ENCODE measurements around the gene IGFL1.
"Not testable (repeated sequence)": the region's sequence is repeated elsewhere in the genome, so short reads cannot be mapped to it uniquely, and the experiment has no call there.

IGFL1 gene

DNA sequence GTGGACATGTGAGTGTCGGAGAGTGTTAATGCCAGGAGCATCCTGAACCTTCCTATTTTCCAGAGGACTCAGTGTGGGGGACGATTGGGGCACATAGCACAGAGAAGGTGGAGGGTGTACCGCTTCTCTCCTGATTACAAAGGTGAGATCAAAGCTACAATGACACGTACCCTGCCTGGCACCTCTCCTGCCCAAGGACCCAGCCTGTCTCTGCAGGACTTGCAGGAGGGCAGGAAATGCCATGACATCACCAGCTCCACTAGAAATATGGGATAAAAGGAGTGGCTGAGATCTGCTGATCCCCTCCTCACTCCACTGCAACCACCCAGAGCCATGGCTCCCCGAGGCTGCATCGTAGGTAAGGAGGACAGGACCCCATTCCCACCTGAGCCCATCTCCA lies at the start of gene IGFL1:
Gene IGFL1, plus strand, starts transcription at position 301 of the 400 bp plus-strand sequence. Its CDS starts 33 bp downstream, at position 334.
- Histone ChIP-seq H3K4me3 (ENCODE audit: low read length) (no peak within 1 kb of the TSS), H3K36me3 (ENCODE audit: insufficient read depth, low read length) (no peaks in the 10 kb centered on the region), H3K4me1 (ENCODE audit: insufficient read depth, low read length) (no peaks in the 10 kb centered on the region), H3K9me3 (ENCODE audit: low read length) (no peaks in the 10 kb centered on the region), H3K27me3 (ENCODE audit: insufficient read depth, low read length) (peaks cover 60% of the 10 kb centered on the region), H2AFZ (ENCODE audit: low read depth, low read length) (no peak within 1 kb of the TSS)

DNA sequence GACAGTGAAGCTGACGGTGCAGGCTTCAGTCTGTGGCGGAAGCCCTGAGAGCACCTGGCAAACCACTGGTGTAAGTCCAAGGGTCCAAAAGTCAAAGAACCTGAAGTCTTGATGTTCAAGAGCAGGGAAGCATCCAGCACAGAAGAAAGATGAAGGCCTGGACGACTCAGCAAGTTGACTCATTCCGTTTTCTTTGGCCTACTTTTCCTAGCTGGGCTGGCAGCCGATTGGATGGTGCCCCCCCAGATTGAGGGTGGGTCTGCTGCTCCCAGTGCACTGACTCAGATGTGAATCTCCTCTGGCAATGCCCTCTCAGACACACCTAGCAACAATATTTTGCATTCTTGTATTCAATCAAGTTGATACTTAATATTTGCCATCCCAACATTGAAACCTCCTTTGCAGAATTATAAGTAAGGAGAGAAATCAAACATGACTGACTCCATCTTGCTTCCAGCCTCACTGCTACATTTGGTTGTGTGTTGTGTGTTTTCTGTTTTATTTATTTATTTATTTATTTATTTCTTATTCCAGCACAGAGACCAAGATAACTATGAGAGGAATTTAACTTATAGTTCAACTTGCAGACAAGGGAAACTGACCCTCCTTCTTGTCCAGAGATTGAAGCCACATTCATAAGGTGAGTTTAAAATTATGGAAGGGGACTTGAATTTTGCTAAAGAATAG lies 48.7 kb upstream of the IGFL1 start:
- Histone ChIP-seq H2AFZ (ENCODE audit: low read depth, low read length) (no peak overlapping the region), H3K9me3 (ENCODE audit: low read length) (peaks cover 1% of the 10 kb centered on the region), H3K4me3 (ENCODE audit: low read length) (no peak overlapping the region)

DNA sequence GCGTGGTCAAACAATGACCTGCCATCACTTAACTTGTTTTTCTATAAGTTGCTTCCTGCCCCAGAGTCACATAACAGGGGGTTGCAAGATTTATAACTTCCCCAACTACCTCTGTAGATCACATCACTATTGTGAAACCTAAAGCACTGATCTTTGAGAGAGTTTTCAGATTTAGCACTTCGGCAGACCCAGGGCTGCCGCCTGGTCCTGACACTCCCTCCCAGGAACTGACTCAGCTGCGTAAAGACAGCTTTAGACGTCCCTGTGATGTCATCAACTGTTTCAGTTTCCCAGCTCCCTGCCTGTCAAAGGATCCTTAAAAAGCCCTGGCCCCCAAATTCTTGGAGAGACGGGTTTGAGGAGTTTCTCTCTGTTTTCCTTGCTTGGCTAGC lies 48.2 kb upstream of the IGFL1 start:
- H3K4me1 ChIP-seq (ENCODE audit: insufficient read depth, low read length) = no peaks in the 10 kb centered on the region
- H2AFZ ChIP-seq (ENCODE audit: low read depth, low read length) = no peak overlapping the region
- H3K27me3 ChIP-seq (ENCODE audit: insufficient read depth, low read length) = no peaks in the 10 kb centered on the region
- H3K4me3 ChIP-seq (ENCODE audit: low read length) = no peak overlapping the region
- peaks cover 1% of the 10 kb centered on the region for H3K9me3 ChIP-seq (ENCODE audit: low read length)
- H3K36me3 ChIP-seq (ENCODE audit: insufficient read depth, low read length) = no peaks in the 10 kb centered on the region

More for the DNA sequence above, 48.7 kb upstream of the IGFL1 start:
- Histone ChIP-seq H3K27me3 (ENCODE audit: insufficient read depth, low read length) (no peaks in the 10 kb centered on the region), H3K36me3 (ENCODE audit: insufficient read depth, low read length) (no peaks in the 10 kb centered on the region), H3K4me1 (ENCODE audit: insufficient read depth, low read length) (no peaks in the 10 kb centered on the region)

DNA sequence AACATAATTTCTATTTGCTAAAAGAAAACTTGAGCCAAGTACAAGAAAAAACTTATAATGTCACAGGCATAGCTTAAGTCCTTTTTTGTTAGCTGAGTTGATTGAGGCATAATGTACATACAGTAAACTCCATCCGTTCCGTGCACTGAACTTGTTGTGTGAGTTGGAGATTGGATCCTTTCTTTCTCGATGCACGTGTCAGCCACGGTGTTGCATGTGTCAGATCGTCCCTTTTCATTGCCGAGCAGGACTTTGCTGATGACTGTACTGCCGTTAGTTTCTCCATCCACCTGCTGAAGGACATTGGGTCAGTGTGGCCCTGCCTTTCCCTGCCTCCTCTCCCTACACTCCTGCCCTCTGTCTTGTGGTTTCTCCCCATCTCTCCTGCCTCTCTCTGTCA lies 47.1 kb upstream of the IGFL1 start:
- no peak overlapping the region for H3K4me3 ChIP-seq (ENCODE audit: low read length)
- no peaks in the 10 kb centered on the region for H3K36me3 ChIP-seq (ENCODE audit: insufficient read depth, low read length)
- H2AFZ ChIP-seq (ENCODE audit: low read depth, low read length) = no peak overlapping the region
- H3K27me3 ChIP-seq (ENCODE audit: insufficient read depth, low read length) = no peaks in the 10 kb centered on the region
- H3K4me1 ChIP-seq (ENCODE audit: insufficient read depth, low read length) = peaks cover 4% of the 10 kb centered on the region
- peaks cover 1% of the 10 kb centered on the region for H3K9me3 ChIP-seq (ENCODE audit: low read length)

DNA sequence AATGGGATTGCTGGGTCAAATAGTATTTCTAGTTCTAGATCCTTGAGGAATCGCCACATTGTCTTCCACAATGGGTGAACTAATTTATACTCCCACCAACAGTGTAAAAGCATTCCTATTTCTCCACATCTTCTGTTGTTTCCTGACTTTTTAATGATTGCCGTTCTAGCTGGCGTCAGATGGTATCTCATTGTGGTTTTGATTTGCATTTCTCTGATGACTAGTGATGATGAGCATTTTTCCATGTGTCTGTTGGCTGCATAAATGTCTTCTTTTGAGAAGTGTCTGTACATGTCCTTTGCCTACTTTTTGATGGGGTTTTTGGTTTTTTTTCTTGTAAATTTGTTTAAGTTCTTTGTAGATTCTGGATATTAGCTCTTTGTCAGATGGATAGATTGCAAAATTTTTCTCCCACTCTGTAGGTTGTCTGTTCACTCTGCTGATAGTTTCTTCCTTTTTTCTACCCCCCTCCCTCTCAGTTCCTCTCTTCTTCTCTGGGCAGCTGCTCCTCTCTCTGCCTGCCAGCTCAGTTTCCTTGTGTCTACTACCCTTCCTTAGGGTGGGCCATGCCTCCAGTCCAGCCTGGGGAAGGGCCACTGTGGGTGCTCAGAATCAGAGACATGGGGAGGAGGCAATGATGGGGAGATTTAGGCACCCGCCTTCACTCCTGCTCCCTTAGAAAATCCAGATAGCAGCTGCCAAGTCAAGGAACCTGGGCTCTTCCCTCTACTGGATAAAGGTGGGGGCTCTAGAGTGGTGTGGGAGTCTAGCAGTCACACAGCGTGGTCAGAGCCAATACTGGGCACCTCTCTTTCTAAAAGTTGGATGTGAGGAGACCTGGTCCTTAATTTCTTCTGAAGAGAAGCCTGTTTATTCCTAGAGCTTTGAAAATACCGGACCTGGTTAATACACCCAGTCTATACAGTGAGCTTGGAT lies 44.5 kb upstream of the IGFL1 start:
- H2AFZ ChIP-seq (ENCODE audit: low read depth, low read length); H3K4me3 ChIP-seq (ENCODE audit: low read length); H3K27me3 ChIP-seq (ENCODE audit: insufficient read depth, low read length); H3K4me1 ChIP-seq (ENCODE audit: insufficient read depth, low read length); H3K36me3 ChIP-seq (ENCODE audit: insufficient read depth, low read length); H3K9me3 ChIP-seq (ENCODE audit: low read length): not testable (repeated sequence)

DNA sequence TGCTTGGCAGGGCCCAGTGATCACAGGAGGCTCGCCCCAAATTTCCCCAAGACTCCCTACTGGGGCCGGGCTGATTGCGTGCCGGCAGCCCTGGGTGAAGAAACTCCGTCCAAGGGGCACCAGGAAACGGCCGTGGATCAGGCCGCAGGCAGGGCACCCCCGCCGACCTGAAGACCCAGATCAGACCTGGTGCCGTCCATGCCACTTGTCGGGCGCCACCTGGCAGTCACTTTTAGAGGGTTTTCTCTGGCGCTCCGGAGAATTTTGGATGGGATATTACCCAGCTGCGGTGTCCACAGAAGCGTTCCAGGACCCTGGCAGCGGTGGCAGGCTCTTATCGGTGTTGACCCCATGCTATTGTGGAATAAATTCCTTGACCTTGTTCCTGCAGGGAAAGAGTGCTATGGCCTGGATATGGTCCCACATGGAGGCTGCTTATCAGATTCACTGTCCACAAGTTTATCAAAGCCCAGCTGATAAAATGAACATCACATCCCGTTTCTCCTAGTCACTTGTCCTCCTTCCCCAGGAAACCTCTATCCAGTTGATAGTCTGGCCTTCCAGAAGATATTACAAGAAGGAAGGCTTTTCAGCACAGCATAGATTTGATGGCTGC lies 43.3 kb upstream of the IGFL1 start:
- Histone ChIP-seq H3K4me1 (ENCODE audit: insufficient read depth, low read length) (peaks cover 4% of the 10 kb centered on the region), H2AFZ (ENCODE audit: low read depth, low read length) (no peak overlapping the region), H3K4me3 (ENCODE audit: low read length) (no peak overlapping the region), H3K9me3 (ENCODE audit: low read length) (peaks cover 1% of the 10 kb centered on the region), H3K36me3 (ENCODE audit: insufficient read depth, low read length) (no peaks in the 10 kb centered on the region), H3K27me3 (ENCODE audit: insufficient read depth, low read length) (peaks cover under 1% of the 10 kb centered on the region)

DNA sequence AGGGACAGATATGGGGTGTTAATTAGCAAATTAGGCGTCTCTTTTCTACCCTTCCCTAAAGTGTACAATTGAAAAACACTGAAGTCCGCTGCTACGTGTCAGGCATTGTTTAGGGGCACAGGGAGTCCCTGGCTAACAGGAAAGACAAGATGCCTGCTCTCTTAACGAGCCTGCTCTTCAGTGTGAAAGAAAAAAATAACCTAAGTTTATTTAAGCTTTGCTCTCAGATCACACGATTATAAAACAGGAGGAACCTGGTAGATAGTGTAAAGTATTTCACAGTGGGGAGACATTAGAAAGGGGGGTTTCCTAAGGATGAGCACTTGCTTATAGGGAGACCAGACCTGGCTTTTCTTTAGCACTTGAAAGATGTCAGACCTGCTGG lies 42.8 kb upstream of the IGFL1 start:
- Histone ChIP-seq H3K27me3 (ENCODE audit: insufficient read depth, low read length) (peaks cover 4% of the 10 kb centered on the region), H2AFZ (ENCODE audit: low read depth, low read length) (no peak overlapping the region), H3K36me3 (ENCODE audit: insufficient read depth, low read length) (no peaks in the 10 kb centered on the region), H3K4me1 (ENCODE audit: insufficient read depth, low read length) (peaks cover 4% of the 10 kb centered on the region), H3K9me3 (ENCODE audit: low read length) (peaks cover 1% of the 10 kb centered on the region), H3K4me3 (ENCODE audit: low read length) (no peak overlapping the region)

DNA sequence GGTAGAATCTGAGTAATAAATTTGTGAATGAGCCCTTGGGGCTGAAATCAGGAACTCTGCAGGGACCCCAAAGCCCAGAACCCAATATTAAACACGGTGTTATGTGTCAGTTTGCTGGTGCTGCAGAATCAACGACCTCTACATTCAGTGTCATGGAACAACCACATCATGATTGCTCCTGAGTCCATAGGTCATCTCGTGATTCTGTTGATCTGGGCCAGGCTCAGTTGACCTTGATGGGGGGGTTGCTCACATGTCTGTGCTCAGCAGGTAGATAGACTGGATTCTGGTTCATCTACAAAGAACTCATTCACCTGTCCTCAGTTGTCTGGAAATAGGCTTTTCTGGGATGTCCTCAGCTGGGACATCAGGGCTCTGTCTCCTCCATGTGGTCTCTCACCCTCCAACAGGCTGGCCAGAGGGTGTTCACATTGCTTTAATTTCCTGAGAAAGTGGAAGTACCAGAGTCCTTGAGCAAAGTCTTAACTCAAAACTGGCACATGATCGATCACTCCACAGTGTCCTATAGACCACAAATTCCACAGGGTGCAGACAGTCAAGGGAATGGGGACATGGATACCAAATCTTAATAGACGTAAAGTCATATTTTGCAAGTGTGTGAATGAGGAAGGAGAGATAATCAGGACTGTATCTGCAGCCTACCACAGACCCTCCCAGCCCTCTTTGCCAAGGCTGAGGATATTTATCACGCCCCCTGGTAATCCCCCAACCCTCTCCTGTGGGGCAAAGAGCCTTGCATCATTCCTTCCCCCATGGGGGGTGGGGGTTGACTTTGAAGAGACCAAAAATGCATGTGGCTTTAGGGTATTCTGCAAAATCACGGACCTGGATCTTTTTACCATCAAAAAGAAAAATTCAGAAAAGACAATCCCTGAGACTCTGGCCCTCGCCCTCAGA lies 39.3 kb upstream of the IGFL1 start:
- no peak overlapping the region for H2AFZ ChIP-seq (ENCODE audit: low read depth, low read length)
- peaks cover 4% of the 10 kb centered on the region for H3K27me3 ChIP-seq (ENCODE audit: insufficient read depth, low read length)
- H3K4me1 ChIP-seq (ENCODE audit: insufficient read depth, low read length) = peaks cover 14% of the 10 kb centered on the region
- H3K4me3 ChIP-seq (ENCODE audit: low read length) = no peak overlapping the region
- H3K9me3 ChIP-seq (ENCODE audit: low read length) = no peaks in the 10 kb centered on the region
- no peaks in the 10 kb centered on the region for H3K36me3 ChIP-seq (ENCODE audit: insufficient read depth, low read length)

DNA sequence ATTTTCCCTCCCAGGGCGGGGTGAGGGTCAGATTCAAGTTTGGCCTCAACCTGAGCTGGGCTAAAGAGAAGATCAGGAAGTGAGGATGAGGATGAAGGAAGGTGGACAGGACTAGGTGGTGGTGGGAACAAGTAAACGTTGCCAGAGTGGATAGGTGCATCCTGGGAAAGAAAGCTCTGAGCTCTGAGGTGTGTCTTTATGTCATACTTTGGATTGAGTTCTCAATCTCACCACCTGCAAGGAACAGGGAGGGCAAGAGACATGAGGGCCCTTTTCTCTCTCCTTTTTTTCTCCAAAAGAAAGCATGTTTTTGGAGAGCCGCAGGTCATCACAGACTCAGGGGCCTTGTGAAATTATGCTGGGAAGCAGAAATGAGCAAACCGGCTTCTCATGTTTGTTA lies 38.2 kb upstream of the IGFL1 start:
- Histone ChIP-seq H2AFZ (ENCODE audit: low read depth, low read length) (no peak overlapping the region), H3K4me3 (ENCODE audit: low read length) (no peak overlapping the region), H3K36me3 (ENCODE audit: insufficient read depth, low read length) (no peaks in the 10 kb centered on the region), H3K4me1 (ENCODE audit: insufficient read depth, low read length) (peaks cover 14% of the 10 kb centered on the region), H3K27me3 (ENCODE audit: insufficient read depth, low read length) (peaks cover 8% of the 10 kb centered on the region), H3K9me3 (ENCODE audit: low read length) (no peaks in the 10 kb centered on the region)

DNA sequence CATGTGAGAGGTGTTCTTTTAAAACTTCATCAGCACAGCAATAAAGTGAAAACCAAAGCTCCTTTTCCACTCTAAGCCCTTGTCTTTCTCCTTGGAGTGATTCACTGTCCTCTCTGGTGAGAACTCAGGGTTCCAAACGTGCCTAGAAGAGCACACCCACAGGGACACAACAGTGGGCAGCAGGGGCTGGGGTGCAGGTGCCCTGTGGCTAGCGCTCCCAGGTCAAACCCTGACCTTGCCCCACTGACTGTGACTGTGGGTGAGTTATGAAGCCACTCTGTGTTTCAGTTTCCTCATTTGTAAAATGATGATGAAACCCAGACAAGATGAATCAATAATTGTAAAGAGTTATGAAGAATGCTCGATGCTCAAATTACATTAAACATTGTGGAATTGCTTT lies 37.6 kb upstream of the IGFL1 start:
- no peak overlapping the region for H3K4me3 ChIP-seq (ENCODE audit: low read length)
- H3K36me3 ChIP-seq (ENCODE audit: insufficient read depth, low read length) = no peaks in the 10 kb centered on the region
- no peaks in the 10 kb centered on the region for H3K9me3 ChIP-seq (ENCODE audit: low read length)
- H2AFZ ChIP-seq (ENCODE audit: low read depth, low read length) = no peak overlapping the region
- H3K4me1 ChIP-seq (ENCODE audit: insufficient read depth, low read length) = peaks cover 10% of the 10 kb centered on the region
- peaks cover 12% of the 10 kb centered on the region for H3K27me3 ChIP-seq (ENCODE audit: insufficient read depth, low read length)

DNA sequence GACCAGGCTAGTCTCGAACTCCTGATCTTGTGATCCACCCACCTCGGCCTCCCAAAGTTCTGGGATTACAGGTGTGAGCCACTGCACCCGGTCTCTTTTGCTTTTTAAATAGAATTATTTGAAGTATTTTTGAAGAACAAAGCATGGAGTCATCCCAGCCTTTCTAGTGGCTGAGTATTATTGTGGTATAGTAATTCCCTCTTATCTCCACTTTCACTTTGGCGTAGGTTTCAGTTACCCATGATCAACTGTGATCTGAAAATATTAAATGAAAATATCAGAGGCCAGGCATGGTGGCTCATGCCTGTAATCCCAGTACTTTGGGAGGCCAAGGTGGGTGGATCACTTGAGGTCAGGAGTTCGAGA lies 36.9 kb upstream of the IGFL1 start:
- not testable (repeated sequence) for H3K9me3 ChIP-seq (ENCODE audit: low read length); H3K4me3 ChIP-seq (ENCODE audit: low read length); H3K4me1 ChIP-seq (ENCODE audit: insufficient read depth, low read length); H2AFZ ChIP-seq (ENCODE audit: low read depth, low read length); H3K36me3 ChIP-seq (ENCODE audit: insufficient read depth, low read length)
- peaks cover 17% of the 10 kb centered on the region for H3K27me3 ChIP-seq (ENCODE audit: insufficient read depth, low read length)

DNA sequence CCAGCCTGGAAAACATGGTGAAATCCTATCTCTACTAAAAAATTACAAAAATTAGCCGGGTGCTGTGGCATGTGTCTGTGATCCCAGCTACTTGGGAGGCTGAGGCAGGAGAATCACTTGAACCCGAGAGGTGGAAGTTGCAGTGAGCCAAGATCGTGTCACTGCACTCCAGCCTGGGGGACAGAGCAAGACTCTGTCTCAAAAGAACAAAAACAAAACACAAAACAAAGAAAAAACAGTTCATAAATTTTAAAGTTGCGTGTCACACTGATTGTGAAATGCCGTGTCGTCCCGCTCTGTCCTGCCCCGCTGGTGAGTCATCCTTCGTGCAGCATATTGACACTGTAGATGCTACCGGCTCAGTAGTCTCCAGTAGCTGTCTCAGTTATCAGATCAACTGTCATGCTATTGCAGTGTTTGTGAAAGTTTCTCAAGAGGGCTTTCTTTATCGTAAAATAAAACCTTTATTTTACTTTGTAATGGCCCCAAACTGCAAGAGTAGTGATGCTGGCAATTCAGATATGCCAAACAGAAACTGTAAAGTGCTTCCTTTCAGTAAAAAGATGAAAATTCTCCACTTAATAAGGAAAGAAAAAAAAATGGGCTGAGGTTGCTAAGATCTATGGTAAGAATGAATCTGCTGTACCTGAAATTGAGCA lies 36.4 kb upstream of the IGFL1 start:
- Histone ChIP-seq H3K9me3 (ENCODE audit: low read length) (no peaks in the 10 kb centered on the region), H3K27me3 (ENCODE audit: insufficient read depth, low read length) (peaks cover 17% of the 10 kb centered on the region), H3K4me3 (ENCODE audit: low read length) (no peak overlapping the region), H2AFZ (ENCODE audit: low read depth, low read length) (no peak overlapping the region), H3K36me3 (ENCODE audit: insufficient read depth, low read length) (no peaks in the 10 kb centered on the region), H3K4me1 (ENCODE audit: insufficient read depth, low read length) (peaks cover 10% of the 10 kb centered on the region)
